KBM-7 (cell line): Measurements from ENCODE around the gene PTP4A2.
"Not testable (repeated sequence)": the region's sequence is repeated elsewhere in the genome, so short reads cannot be mapped to it uniquely, and the experiment has no call there.

Experiments used
- DNase-seq: peaks from one replicate; pipeline ENCODE4 v3.0.0-alpha.2; 2015
- in situ Hi-C: fragments of 300-500 bp; cut with MboI; formaldehyde crosslinking; loops from 2 replicates; pipeline ENCODE4 v1.14.3; 2020; ENCODE audit warnings: low sequenced_read_pairs, low pct_unique_long_range_greater_than_20kb, mixed read lengths

PTP4A2 gene

GRCh38 chr1:31904339-31905092 lies 33.7 kb downstream of the PTP4A2 start:
- DNase-seq = no peak
- in situ Hi-C loops = no loop called here

DNA sequence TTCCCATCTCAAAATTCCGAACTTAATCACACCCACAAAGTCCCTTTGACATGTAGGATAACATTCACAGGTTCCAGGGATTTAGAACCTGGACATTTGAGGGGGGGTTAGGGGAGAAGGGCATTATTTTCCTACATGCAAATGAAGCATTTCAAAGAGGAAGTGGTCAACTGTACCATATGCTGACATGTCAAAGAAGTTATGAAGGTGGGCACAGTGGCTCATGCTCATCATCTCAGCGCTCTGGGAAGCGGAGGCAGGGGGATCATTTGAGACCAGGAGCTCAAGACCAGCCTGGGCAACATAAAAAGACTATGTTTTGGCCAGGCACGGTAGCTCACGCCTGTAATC lies 35.7 kb downstream of the PTP4A2 start:
- in situ Hi-C loops = no loop called here

DNA sequence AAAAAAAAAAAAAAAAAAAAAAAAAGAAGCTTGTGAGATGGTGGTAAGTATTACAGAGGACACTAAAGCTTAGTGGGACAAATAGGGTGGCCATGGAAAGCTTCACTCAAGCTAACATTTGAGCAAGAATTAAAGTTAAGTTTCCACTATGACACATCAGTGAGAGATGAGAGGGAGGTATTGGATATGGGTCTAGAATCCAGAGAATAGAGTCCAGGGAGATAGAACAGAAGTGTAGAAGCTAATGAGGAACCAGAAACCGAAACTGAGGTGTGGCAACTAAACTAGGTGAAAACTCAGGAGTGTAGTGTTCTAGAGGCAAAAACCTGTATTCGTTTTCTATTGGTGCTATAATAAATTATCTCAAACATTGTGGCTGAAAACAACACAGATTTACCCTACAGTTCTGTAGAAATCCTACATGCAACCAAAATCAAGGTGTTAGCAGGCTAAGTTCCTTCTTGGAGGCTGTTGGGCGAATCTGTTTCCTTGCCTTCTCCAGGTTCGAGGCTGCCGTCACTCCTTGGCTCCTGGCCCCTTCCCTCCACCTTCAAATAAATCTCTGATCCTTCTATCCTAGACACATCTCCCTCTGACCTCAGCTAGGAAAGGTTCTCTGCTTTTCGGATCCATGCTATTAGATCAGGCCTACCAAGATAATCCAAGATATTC lies 36.2 kb downstream of the PTP4A2 start:
- no peak for DNase-seq
- in situ Hi-C loops = no loop called here

More for the DNA sequence above, 35.7 kb downstream of the PTP4A2 start:
- no peak for DNase-seq

DNA sequence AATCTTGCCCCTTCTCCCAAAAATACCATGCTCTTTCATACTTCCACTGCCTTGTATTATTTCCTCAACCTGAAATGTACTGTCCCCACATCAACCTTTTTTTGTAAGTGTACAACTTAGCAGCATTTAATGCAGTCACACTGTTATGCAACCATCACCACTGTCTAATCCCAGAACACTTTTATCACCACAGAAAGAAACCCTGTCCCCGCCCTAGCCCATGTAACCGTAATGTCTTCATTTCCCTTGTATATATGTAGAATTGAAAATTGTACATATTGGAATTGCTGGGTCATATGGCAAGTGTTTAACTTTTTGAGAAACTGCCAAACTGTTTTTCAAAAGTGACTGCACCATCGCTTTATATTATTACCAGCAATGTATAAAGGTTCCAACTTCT lies 37.4 kb downstream of the PTP4A2 start:
- in situ Hi-C loops = no loop called here
- DNase-seq = no peak

DNA sequence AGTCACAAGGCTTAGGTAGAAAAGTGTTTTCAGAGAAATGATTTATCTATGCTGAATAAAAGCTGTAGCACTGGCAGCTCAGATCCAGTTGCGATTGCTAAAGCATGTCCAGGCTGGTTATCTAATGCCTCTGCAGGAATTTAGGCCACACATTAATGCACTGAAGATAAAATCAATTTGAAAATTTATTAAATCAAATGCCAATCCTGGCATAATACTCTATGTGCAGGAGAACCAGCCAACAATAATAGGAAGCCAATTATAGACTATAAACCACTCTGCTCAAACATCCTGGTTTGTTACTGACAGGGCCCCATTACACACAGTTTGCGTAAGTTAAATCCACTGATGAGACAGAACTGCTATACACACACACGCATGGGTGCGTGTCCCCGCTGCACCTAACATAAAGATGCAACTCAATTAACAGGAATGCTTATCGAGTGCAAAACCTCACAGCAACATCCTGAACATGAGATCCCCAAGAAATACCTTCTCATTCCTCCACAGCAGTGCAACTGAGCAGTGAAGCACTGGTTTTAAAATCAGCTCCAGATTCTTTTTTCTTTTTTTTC lies 40.6 kb downstream of the PTP4A2 start:
- DNase-seq = no peak
- in situ Hi-C loops = no loop called here

DNA sequence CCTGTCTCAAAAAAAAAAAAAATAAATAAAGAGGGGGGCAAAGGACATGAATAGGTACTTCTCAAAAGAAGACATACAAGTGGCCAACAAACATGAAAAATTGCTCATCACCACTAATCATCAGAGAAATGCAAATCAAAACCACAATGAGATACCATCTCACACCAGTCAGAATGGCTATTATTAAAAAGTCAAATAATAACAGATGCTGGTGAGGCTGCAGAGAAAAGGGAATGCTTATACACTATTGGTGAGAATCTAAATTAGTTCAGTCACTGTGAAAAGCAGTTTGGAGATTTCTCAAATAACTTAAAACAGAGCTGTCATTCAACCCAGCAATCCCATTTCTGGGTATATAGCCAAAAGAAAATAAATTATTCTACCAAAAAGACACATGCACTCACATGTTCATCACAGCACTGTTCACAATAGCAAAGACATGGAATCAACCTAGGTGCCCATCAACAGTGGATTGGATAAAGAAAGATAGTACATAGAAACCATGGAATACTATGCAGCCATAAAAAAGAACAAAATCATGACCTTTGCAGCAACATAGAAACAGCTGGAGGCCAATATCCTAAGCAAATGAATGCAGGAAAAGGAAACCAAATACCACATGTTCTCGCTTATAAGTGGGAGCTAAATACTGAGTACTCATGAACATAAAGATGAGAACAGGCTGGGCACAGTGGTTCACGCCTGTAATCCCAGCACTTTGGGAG lies 42.5 kb downstream of the PTP4A2 start:
- in situ Hi-C loops, DNase-seq: not testable (repeated sequence)

GRCh38 chr1:31891280-31891679 lies 46.9 kb downstream of the PTP4A2 start:
- DNase-seq = no peak
- in situ Hi-C loops = no loop called here

DNA sequence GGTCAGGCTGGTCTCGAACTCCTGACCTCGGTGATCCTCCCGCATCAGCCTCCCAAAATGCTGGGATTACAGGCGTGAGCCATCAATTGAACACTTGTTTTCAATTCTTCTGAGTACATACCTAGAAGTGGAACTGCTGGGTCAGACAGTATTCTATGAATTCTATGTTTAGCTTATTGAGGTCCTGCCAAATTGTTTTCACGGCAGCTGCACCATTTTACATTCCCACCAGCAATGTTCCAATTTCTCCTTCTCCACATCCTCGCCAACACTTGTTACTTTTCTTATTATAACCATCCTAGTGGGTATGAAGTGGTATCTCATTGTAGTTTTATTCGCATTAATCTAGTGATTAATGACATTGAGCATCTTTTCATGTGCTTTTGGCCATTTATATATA lies 49.9 kb downstream of the PTP4A2 start:
- DNase-seq = no peak
- in situ Hi-C loops = no loop called here

GRCh38 chr1:31886866-31887265 lies 51.3 kb downstream of the PTP4A2 start:
- no peak for DNase-seq
- in situ Hi-C loops = no loop called here

DNA sequence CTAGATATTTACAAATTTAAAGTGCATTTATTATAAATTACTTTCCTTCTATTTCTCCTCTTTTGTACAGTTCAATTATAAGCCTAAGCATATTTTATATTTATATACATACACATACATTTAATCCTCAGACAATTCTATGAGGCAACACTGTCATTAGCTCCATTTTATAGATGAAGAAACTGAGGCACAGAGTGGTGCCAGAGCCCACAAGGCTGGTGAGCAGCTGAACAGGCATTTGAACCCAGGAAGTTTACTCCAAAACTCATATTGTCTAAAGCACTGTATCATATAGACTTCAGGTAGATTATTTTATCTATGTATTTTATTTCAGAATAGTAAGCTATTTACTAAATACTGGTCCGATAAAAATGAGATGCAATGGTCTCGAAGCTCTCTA lies 52.3 kb downstream of the PTP4A2 start:
- in situ Hi-C loops = no loop called here
- DNase-seq = no peak

GRCh38 chr1:31883357-31883942 lies 54.7 kb downstream of the PTP4A2 start:
- DNase-seq = no peak
- in situ Hi-C loops = no loop called here

DNA sequence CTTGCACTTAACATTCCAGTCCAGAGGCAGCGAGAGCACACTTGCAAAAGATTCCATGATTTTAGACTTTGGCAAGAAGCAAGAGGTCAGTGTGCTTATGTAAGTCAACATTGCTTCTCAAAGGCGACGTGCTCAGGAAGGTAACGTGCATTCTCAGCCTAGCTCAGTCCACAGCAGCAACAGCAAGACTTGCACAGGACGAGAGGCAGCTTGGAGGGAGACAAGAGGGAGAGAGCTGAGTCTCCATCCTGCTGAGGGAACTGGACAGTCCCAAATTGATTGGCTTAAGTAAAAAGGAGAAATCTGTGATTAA lies 56.5 kb downstream of the PTP4A2 start:
- in situ Hi-C loops = no loop called here
- DNase-seq = no peak

DNA sequence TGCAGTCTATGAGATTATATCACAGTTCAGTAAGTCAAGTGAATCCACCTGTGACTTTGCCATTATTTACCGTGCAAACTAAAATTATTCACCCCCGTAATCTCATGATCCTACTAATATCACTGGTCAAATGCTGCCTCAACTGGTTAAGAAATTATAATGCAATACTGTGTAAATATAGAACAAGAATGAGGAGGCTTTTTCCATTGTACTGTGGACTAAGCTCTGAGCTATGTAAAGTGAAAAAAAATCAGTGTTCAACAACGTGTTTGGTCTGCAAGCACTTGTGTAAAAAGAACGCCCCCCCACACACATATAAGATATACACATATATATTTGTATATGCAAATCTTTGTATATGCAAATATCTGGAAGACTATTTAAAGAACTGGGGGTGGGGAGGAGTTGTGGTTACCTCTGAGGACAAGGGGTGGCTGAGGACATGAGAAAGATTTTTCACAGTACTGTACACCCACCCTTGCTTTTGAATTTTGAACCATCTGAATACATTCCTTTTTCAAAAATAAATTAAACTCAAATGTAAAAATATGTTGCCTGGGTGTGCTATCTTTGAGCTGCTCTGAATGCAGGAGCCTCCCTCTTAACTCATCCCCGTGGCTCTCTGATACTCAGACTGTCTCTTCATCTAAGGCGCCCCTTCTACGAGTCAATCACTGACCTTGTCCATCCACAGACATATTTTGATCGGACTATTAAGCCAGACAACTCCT lies 57.0 kb downstream of the PTP4A2 start:
- no peak for DNase-seq
- in situ Hi-C loops = no loop called here

DNA sequence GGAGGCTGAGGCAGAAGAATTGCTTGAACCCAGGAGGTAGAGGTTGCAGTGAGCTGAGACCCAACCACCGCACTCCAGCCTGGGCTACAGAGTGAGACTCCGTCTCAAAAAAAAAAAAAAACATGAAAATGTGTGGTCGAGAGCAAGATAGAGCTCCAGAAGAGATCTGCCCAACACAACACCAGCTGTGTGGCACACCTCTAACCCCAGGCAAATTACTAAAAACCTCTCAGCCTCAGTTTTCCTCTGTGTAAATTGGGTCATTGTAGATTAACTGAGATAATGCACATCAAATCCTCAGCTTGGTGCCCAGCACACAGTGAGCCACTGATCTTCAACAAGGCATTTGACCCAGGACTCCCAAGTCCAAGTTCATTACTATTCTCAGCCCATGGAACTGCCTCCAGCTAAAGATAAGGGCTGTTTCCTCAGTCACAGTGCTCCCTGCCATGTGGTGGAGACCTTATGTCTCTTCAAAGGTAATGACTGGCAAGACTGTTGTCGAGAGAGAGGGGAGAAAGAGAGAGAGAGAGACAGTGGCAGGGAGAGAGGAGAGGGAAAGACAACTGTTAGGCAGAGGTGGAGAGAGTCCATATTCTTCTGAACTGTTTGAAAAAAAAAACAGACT lies 58.1 kb downstream of the PTP4A2 start:
- in situ Hi-C loops = no loop called here
- no peak for DNase-seq

- DNase-seq = no peak
- in situ Hi-C loops = no loop called here
Observed at GRCh38 chr1:31878058-31878457, 60.1 kb downstream of the PTP4A2 start.

DNA sequence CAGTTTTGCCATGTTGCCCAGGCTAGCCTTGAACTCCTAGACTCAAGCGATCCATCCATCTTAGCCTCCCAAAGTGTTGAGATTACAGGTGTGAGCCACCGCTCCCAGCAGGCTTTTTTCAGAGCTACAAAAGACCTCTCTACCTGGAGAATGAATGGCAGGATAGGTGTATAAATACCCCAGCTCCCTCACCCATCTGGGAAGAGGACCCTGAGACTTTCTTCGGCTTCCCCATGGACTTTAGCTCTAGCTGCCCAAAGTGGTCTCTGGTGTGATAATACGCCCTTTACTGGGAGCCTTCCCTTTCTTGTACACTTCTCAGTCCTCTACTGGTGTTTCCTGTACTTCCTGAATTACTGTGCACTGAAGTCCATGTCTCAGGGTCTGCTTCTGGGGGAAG lies 60.6 kb downstream of the PTP4A2 start:
- in situ Hi-C loops = no loop called here
- DNase-seq = no peak

GRCh38 chr1:31875636-31876236 lies 62.4 kb downstream of the PTP4A2 start:
- in situ Hi-C loops = no loop called here
- no peak for DNase-seq

DNA sequence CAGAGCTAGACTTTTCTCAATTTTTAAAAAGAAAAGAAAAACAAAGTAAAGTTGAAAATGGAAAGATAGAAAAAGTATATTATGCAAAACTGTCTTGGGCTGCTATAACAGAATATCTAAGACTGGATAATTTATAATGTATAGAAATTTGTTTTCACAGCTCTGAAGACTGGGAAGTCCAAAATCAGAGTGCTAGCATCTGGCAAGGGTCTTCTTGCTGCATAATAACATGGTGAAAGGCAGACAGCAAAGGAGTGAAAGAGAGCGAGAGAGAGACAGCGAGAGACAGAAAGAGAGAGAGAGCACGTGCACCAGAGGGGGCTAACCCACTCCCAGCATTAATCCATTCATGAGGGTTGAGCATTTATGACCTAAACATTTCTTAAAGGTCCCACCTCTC lies 63.2 kb downstream of the PTP4A2 start:
- no peak for DNase-seq
- in situ Hi-C loops = no loop called here
